Brain microvascular endothelial cell (primary cell): ENCODE measurements around the gene RCBTB1.
A peak's percentile ranks its signal among the peaks of the same experiment; 100 is the strongest.
"Not testable (repeated sequence)": the region's sequence is repeated elsewhere in the genome, so short reads cannot be mapped to it uniquely, and the experiment has no call there.

Experiments
- DNase-seq: peaks from one replicate; pipeline ENCODE4 v3.0.0-alpha.2; 2020
- H3K27ac ChIP-seq: fragments of 250-450 bp; sonication (Bioruptor Pico); 2 replicates; pipeline ENCODE4 v1.5.1; 2020; ENCODE audit warnings: mild to moderate bottlenecking, moderate library complexity
- H3K27me3 ChIP-seq: fragments of 250-450 bp; sonication (Bioruptor Pico); replicated peaks from 2 replicates; pipeline ENCODE4 v1.5.1; 2020; ENCODE audit warnings: mild to moderate bottlenecking
- H3K36me3 ChIP-seq: fragments of 250-450 bp; sonication (Bioruptor Pico); replicated peaks from 2 replicates; pipeline ENCODE4 v1.5.1; 2020; ENCODE audit warnings: mild to moderate bottlenecking
- H3K4me3 ChIP-seq: 2 replicates; pipeline ENCODE4 v1.5.1; 2011; ENCODE audit warnings: low read depth, mild to moderate bottlenecking, control low read depth, low read length, moderate library complexity
- in situ Hi-C: cut with HindIII; loops from 2 replicates; pipeline ENCODE4 v1.10.0; 2017; ENCODE audit warnings: low sequenced_read_pairs, low pct_ligation_motif_present
- TF ChIP-seq, protein P1 (sequence below): IDR thresholded peaks from 2 replicates; pipeline ENCODE4 v1.5.1; 2011; ENCODE audit warnings: low read depth, mild to moderate bottlenecking, moderate library complexity, low read length, control low read depth, inconsistent platforms; ENCODE audit errors: missing control alignments

Gene RCBTB1

GRCh38 chr13:49566461-49566860 is 18.9 kb downstream of the RCBTB1 start:
- H3K36me3 ChIP-seq: peaks cover 2% of the 10 kb centered on the region
- no peak for DNase-seq
- TF ChIP-seq, protein P1, sequence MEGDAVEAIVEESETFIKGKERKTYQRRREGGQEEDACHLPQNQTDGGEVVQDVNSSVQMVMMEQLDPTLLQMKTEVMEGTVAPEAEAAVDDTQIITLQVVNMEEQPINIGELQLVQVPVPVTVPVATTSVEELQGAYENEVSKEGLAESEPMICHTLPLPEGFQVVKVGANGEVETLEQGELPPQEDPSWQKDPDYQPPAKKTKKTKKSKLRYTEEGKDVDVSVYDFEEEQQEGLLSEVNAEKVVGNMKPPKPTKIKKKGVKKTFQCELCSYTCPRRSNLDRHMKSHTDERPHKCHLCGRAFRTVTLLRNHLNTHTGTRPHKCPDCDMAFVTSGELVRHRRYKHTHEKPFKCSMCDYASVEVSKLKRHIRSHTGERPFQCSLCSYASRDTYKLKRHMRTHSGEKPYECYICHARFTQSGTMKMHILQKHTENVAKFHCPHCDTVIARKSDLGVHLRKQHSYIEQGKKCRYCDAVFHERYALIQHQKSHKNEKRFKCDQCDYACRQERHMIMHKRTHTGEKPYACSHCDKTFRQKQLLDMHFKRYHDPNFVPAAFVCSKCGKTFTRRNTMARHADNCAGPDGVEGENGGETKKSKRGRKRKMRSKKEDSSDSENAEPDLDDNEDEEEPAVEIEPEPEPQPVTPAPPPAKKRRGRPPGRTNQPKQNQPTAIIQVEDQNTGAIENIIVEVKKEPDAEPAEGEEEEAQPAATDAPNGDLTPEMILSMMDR: no peak
- H3K27me3 ChIP-seq: no peaks in the 10 kb centered on the region
- no peak overlapping the region for H3K4me3 ChIP-seq
- in situ Hi-C loops: no loop called here
- no peak overlapping the region for H3K27ac ChIP-seq

GRCh38 chr13:49565461-49565860 is 19.9 kb downstream of the RCBTB1 start:
- H3K27me3 ChIP-seq, in situ Hi-C loops, DNase-seq, H3K36me3 ChIP-seq, H3K27ac ChIP-seq, H3K4me3 ChIP-seq: not testable (repeated sequence)

- Histone ChIP-seq H3K27me3 (no peaks in the 10 kb centered on the region), H3K27ac (no peak overlapping the region), H3K36me3 (peaks cover 8% of the 10 kb centered on the region), H3K4me3 (no peak overlapping the region)
- no peak for DNase-seq
- in situ Hi-C loops: no loop called here
- TF ChIP-seq, protein P1: no peak
These were observed 21.8 kb downstream of the RCBTB1 start for GRCh38 chr13:49563516-49563915.

- in situ Hi-C loops: no loop called here
These were observed 24.3 kb downstream of the RCBTB1 start for GRCh38 chr13:49561062-49561410.

GRCh38 chr13:49560270-49561061 is 24.9 kb downstream of the RCBTB1 start:
- DNase-seq: peak; percentile 39
- H3K36me3 ChIP-seq: peaks cover 9% of the 10 kb centered on the region
- in situ Hi-C loops: no loop called here
- H3K27me3 ChIP-seq: no peaks in the 10 kb centered on the region
- no peak overlapping the region for H3K27ac ChIP-seq
- TF ChIP-seq, protein P1: peak; percentile 66
- no peak overlapping the region for H3K4me3 ChIP-seq

More at GRCh38 chr13:49561062-49561410, 24.3 kb downstream of the RCBTB1 start:
- Histone ChIP-seq H3K27me3 (no peaks in the 10 kb centered on the region), H3K36me3 (peaks cover 9% of the 10 kb centered on the region), H3K4me3 (no peak overlapping the region), H3K27ac (no peak overlapping the region)
- TF ChIP-seq, protein P1: no peak
- DNase-seq: no peak

GRCh38 chr13:49559006-49559405 is 26.4 kb downstream of the RCBTB1 start:
- Histone ChIP-seq H3K27ac (no peak overlapping the region), H3K36me3 (peaks cover 9% of the 10 kb centered on the region), H3K27me3 (no peaks in the 10 kb centered on the region), H3K4me3 (no peak overlapping the region)
- TF ChIP-seq, protein P1: no peak
- in situ Hi-C loops: no loop called here
- DNase-seq: no peak
